VCaP (cell line): ENCODE results near the gene CADPS.

ENCODE experiments used
- H3K27ac ChIP-seq: fragments of 450-650 bp; 2 replicates; pipeline ENCODE4 v1.5.1; 2017
- CTCF ChIP-seq: fragments of 450-650 bp; conservative IDR thresholded peaks from 2 replicates; pipeline ENCODE4 v1.5.1; 2017; ENCODE audit warnings: mild to moderate bottlenecking, moderate library complexity

Gene CADPS

GRCh38 chr3:62795978-62796657 is 79.1 kb downstream of the CADPS start:
- H3K27ac ChIP-seq = no peak overlapping the region
- no peak for TF ChIP-seq CTCF

DNA sequence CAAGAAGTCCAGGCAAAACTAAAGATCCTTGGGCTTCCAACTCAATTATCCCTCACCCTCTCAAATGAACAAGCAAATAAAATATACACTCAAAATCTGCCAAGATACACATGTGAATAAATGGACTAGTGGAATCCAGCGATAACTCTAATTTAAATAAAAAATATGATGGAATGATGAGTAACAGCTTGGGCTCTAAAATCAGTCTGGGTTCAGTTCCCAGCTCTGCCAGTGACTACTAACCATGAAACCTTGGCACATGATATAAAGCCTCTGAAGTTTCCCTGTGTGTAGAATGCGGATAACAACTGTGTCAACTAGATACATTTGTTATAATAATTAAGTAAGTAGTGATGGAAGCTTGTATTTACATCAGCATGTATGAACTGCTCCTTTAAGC is 81.3 kb downstream of the CADPS start:
- no peak overlapping the region for H3K27ac ChIP-seq
- no peak for TF ChIP-seq CTCF

GRCh38 chr3:62785384-62785783 is 89.8 kb downstream of the CADPS start:
- TF ChIP-seq CTCF = no peak
- no peak overlapping the region for H3K27ac ChIP-seq

- TF ChIP-seq CTCF = no peak
Measured at GRCh38 chr3:62781121-62781520, 94.1 kb downstream of the CADPS start.

GRCh38 chr3:62777674-62778073 is 97.5 kb downstream of the CADPS start:
- TF ChIP-seq CTCF = no peak
- H3K27ac ChIP-seq = no peak overlapping the region

More at GRCh38 chr3:62781121-62781520, 94.1 kb downstream of the CADPS start:
- H3K27ac ChIP-seq = no peak overlapping the region

DNA sequence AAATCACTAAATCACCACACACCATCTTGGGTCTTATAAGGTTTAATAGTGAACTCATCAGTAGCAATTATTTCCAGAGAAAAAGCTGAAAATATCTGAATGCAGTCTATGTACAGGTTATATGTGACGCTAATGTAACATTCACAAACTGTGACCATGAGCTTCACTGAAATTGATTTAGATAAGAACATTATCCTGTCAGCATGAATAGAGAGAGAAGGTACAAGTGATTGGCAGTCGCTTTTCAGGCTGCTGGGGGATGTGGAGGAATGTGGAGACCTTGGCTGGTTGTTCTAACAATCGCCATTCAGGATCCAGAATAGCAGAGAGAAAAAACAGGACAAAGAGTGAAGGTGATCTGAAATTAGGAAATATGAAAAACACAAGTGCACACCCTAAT is 98.1 kb downstream of the CADPS start:
- TF ChIP-seq CTCF = no peak
- no peak overlapping the region for H3K27ac ChIP-seq

GRCh38 chr3:62774221-62774620 is 101.0 kb downstream of the CADPS start:
- H3K27ac ChIP-seq = no peak overlapping the region
- no peak for TF ChIP-seq CTCF
